ELF-1 (cell line): Measurements from ENCODE around the gene COL8A1.
"Not testable (repeated sequence)": the region's sequence is repeated elsewhere in the genome, so short reads cannot be mapped to it uniquely, and the experiment has no call there.

Source experiments
- DNase-seq: peaks from one replicate; pipeline ENCODE4 v3.0.0-alpha.2; 2016; ENCODE audit warnings: low read depth, low spot score

Gene COL8A1

DNA sequence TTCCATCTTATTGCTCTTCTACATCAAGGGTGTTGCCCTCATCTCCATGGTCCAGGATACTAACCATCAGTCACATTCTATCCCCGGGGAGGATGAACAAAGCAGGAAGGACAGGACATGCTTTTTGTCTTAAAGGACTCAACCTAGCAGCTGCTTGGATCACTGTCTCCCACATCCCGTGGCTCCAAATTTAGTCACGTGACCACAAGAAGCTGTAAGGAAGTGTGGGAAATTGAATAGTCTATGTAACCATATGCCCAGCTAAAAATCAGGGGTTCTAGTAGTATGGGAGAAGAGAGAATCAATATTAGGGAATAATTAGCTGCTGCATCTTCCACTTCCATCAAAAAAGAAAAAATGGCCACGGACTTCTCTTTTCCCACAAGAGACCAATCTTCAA, 161.0 kb downstream of the COL8A1 start:
- no peak for DNase-seq

DNA sequence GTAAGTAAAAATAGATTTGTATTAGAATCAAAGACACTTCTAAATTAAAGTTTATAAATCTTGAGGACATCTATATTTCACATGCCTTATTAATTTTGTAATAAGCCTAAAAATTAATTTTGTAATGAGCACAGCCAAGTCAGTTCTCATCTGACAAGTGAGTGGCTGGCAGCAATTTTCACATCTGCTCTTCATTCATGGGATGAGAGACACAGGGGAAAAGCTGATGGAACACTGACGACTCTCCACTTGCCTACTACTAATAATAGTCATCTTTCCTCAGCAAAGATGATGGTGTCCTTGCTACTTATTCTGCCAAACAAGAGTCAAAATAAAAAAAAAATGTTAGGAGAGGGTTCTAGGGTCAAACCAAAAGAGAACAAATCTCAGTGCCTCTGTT, 164.9 kb downstream of the COL8A1 start:
- no peak for DNase-seq

DNA sequence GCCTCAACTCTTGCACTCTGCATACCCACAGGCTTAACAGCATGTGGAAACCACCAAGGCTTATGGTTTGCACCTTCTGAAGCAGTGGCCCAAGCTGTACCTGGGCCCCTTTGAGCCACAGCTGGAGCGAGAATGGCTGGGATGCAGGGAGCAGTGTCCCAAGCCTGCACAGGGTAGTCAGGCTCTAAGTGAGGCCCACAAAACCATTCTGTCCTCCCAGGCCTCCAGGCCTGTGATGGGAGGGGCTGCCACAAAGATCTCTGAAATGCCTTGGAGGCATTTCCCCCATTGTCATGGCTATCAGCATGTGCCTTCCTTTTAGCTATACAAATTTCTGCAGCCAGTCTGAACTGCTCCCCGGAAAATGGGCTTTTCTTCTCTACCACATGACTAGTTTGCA, 166.8 kb downstream of the COL8A1 start:
- DNase-seq, result no peak

DNA sequence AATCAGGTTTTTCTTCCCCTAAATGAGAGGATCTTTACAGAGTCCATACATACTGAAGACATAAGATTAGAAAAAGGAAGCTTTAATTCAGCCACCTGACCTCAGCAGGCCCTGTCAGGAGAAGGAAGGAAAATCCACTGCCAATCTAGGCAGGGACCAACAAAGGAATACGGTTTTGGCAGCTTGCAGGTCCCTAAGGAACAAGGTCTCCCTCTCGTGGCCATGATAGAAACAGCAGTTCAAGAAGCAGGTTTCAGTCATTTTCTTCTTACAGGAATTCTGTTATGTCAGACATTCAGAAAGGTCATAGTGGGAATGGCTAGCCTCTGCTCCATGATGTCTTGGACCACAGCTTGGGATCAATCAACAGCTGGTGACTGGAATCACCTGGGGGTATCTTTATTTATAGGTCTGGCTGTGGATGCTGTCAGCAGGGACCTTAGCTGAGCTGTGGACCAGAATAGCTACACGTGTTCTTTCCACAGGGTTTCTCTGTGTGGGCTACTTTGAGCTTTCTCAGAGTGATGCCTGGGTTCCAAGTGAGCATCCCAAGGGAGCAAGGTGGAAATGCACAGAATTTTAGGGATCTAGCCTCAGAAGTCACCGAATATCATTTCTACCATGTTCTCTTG, 169.9 kb downstream of the COL8A1 start:
- peak; percentile 74 for DNase-seq

DNA sequence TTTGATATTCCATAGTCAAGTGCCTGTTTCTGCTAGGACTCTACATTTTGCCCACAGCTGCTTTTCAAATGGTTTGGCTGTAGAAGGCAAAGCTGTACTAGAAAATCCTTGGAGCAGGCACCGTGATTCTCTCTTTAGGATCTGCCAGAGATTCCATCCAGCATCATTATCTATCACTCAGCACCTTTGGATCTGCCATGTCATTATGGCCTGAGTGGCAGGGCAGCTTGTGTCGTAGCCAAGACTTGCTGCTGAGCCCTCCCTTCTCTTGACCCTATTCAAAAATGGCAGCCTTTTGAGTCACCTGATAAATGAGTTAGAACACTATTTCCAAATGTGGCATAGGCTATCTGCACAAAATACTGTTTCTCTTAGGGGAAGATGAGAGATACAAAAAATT, 171.2 kb downstream of the COL8A1 start:
- DNase-seq, result no peak

DNA sequence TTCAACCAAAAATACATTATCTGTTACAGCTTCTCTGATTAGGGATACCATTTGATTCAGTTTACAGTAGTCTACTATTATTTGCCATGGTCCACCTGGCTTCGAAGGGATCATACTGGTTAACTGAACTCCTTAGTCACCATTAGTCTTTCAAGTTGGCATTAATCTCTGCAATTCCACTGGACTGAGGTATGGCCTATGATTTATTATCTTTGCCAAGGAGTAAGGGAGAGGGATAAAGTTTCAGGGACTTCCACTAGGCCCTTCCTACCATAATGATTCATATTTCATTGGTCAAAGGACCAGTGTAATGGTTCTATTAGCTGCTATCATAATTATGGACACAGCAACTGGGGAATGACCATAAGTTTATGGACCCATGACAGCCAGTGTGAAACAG, 172.0 kb downstream of the COL8A1 start:
- DNase-seq, result no peak

DNA sequence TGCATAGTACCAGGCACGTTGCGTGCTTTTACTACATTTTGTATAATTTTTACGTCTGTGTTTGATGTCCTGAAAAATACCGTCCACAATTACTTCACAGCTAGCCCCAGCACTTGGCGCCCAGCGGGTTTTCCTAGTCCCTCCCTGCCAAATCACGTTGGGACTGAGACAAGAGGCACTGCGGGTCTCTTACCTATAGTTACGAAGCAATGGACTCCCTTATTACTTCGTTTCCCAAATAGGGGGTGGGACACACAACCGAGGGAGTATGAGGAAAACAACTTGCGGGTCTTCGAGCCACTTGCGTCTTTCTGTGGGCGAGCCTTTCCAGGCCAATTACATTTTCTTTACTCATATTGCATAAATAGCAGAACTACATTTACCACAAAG, 178.6 kb downstream of the COL8A1 start:
- no peak for DNase-seq

DNA sequence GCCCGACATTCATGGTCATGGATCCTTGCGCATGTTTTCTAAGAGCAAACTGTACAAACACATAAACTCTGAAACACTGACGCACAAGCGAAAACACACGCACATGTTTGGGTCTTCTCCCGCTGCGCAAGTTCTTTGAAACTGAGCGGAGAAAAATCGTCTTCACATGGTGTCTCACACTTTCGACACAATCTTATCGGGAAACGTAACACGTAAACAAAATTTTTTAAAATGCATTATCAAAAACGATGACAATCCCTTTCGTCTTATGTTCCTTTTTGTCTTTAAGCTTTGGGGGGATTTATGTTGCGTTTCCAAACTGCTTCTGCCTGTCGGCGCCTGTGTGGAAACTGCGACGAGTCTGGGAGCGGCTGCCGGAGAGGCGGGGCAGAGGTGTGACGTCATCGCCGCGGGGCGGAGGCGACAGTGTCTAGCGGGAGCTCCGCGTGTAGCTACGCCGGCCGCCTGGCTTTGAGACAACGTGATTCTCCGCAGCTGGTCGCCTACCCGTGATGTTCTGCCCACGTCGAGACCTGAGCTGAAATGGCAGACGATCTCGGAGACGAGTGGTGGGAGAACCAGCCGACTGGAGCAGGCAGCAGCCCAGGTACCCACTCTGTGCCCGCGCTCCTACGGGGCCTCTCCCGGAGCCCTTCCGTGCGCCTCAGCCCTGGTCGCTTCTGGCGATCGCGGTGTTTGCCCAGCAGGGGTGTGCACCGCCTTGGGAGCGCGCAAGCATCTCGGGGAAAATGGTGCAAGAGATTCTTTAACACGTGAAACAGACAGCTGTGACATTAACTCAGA, 179.2 kb downstream of the COL8A1 start, which contains the start of gene CMSS1:
Gene CMSS1, plus strand, starts transcription at position 426 of the 804 bp plus-strand sequence.
- peak; percentile 95 for DNase-seq

DNA sequence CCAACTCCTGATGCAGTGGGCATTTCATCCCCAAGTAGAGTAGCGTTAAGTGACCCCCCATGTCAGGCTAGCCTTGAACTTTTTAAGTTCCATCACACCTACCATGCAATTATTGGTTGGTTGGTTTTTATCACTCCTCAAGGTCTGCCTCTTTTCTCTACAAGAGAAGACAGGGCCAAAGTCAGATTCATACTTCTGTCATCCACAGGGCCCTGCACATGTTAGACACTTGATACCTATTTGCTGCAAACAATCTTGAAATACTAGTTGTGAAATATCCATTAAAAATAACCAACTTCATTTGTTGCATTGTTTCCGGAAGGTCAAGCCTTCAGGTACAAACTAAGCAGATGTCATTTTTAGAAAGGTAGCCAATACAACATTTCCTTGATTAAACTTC, 180.4 kb downstream of the COL8A1 start:
- no peak for DNase-seq

DNA sequence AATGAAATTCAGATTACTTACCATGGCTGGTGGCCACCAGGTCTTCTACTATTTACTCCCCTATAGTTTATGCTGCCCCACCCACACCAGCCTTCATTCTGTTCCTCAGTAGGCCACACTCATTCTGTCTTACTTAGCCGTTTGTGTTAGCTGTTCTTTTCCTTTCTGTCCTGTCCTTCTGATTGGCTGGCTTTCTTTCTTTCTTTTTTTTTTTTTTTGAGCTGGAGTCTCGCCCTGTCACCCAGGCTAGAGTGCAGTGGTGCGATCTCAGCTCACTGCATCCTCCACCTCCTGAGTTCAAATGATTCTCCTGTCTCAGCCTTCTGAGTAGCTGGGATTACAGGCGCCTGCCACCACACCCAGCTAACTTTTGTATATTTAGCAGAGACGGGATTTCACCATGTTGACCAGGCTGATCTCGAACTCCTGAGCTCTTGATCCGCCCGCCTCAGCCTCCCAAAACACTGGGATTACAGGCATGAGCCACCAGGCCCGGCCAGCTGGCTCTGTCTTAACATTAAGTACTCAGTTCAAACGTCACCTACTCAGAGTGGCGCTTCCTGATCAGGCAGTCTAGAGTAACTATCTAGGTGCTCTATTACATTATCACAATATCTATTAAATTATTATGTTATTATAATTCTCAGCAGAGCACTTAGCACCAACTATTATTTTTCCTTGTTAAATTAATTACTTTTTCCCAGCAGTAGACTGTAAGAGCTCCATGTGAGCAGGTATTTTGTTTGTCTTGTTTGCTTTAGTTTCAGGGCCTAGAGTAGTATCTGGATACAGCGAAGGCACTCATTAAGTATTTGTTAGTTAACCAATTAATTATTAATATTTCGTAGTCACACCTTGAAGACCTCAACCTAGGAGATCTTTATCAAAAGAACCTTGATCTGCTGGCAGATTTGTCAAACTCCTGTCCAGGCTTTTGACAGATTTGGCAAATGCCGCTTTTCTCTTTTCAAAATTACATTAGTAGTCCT, 185.6 kb downstream of the COL8A1 start:
- DNase-seq, result peak; percentile 30

DNA sequence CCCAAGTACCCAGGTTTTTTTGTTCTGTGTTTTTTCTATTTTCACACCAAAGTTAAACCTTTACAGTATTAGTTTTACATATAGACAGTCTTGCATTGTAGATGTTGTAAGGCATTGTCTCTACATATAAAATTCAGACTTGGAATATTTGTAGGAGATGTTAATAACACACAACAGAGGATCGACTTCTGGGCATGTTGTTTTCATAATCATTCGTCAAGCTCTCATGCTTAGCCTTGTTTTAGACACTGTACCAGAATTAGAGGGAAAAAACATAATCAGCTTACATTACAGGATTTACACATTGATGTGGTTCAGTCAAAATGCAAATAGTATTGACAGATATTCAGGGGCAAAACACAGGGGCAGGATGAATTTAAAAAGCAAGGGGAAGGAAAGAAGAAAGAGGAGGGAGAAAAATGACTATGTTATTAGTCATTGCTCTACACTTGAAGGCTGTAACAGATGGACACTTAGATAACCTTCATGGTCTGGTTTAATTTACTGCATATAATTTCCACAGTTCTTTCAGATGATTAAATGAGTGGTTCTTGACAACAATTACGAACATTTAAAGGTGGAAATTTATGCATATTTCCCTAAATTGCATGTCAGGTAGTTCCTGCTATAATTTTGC, 186.7 kb downstream of the COL8A1 start:
- no peak for DNase-seq

DNA sequence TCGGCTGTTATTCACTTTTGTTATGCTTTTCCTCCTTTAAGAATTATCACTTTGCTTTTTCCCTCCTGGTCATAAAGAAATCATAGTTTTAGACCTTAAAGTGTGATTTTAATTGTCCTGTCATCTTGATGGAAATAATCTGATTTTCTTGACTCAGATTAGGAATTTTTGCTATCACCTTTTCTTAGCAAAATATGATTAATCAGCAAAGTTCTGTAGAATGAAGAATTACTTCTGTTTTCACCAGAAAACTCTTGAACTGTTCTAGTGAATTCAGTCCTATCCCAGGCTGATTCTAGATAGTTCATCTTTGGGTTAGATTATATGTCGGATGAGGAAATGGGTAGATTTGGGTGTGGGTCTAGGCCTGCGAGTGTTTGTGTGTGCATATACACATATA, 191.4 kb downstream of the COL8A1 start:
- no peak for DNase-seq

DNA sequence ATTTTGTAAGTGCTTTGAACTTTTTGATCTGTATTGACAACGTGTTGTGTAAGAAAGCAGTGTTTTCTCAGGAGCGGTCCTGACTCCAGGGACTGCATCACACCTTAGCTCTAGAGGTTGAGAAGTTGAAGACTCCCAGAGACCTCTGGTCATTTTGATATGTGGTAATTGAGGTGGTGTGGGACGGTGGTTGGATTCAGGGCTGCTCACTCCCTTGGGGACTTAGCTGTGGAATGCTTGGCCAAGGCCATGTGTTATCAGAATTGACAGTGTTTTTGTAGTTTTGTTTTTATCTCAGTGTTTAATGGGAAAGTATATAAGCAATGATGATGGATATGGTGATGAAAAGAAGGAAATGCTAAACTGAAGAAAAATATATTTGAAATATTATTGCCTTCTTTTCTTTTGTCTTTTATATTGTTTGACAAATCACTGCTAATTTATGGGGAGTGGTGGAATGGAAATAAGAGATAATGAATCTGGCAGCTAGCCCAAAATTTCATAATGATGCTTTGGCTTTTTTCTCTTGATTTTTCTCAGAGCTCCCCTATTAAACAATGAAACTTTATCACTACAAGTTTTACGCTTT, 195.3 kb downstream of the COL8A1 start:
- DNase-seq, result no peak

DNA sequence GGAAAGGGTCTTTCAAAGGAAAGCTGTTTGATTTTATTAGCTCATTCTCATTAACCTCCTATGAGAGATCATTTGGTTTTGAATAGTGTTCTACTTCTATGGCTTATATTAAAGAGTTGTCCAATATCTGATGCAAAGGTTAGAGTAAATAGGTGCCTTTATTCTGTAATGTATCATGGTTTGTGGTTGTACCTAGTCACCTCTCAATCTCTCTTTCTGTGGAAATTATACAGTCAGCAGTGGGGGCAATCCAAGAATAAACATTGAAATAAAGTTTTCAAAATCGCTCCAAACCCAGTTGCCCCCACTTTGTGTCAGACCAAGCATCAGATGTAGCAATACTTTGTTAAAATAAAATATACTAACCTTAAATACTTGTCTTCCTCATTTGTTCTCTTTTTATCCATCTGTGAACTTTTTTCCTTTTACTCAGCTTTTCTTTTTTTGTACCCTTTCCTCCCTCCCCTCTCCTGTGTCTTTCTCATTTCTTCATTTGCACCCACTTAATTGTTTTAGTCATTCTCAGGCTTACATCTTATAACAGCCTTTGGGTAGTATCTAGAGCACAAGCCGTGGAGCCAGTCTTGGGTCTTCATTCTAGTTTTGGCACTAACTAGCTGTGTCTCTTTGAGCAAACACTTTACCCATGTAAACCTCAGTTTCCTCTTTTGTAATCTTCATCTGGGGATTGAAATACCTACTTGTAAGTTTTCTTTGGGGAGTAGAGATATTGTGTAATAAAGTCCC, 196.0 kb downstream of the COL8A1 start:
- no peak for DNase-seq

DNA sequence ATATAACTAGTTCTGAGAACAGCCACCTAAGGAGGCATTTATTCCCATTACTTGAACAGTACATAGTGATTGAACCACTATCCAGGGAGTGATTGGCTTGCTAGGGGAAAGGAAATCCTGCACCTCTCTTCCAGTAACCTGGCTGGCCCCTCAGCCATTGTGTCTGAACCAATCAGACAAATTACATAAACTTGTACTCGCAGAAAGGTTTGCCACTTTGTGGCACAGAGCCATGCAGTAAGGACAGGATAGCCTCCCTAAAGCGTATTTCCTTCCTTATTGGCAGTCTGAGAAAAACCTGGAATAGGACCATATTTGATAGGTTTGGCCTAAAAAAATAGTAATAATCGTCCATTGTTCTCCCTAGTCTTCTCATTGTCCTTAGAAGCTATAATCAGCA, 198.3 kb downstream of the COL8A1 start:
- DNase-seq, result no peak

DNA sequence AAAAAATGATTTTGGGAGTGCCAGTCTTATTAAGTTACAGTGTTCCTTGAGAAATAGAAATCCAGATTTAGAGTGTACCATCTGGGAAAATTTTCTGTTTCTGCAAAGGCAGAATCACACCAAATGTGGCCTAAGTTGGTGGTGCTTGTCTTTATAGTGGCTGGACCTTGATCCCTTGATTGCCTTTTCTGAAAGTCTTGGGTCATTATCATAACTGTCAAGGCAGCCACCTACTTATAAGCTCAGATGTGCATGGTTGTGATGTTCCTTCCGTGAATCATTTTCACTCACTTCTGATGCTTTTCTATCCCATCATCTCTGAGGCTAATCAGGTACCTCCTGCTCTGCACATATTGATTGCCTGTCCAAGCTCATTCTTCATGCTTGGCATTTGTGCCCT, 199.3 kb downstream of the COL8A1 start:
- no peak for DNase-seq

DNA sequence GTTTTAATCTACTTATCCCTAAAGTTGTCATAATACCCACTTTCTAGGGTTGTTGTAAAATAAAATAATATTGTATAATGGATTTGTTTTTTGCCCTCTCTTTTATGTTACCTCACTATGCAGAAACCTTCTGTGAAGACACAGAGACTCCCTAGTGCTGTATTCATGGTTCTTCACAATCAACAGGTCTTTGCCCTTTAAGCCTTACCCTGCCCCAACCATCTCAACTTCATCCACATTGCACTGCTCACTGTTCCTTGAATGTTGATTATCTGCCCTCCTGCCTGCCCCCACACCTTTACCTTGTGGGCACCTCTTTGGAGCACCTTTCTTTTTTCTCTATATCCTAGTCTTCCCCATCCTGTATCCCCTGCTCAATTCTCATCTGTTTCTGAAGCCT, 200.4 kb downstream of the COL8A1 start:
- no peak for DNase-seq

DNA sequence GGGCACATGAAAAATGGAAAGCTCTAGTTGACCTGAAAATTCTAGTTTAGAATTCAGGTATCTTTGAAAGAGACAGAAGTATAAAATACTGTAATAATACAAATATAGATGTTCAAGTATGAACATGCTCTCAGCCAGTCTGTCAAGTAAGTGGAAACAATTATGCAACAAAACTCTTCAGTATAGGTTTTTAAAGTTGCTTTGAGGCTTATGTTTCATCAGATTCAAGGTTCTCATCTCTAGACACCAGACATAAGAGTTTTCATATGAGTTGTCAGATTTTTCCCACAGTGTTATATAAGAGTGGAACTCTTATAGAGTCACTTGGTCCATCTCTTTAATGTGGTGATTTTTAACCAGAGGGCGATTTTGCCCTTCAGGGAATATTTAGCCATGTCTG, 201.2 kb downstream of the COL8A1 start:
- DNase-seq, result no peak

DNA sequence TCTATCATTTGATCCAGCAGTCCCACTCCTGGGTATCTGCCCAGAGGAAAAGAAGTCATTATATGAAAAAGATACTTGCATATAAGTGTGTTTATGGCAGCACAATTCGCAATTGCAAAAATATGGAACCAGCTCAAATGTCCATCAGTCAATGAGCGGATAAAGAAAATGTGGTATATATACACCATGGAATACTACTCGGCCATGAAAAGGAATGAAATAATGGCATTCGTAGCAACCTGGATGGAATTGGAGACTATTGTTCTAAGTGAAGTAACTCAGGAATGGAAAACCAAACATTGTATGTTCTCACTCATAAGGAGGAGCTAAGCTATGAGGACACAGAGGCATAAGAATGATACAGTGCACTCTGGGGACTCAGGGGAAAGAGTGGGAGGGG, 203.6 kb downstream of the COL8A1 start:
- DNase-seq, result not testable (repeated sequence)

DNA sequence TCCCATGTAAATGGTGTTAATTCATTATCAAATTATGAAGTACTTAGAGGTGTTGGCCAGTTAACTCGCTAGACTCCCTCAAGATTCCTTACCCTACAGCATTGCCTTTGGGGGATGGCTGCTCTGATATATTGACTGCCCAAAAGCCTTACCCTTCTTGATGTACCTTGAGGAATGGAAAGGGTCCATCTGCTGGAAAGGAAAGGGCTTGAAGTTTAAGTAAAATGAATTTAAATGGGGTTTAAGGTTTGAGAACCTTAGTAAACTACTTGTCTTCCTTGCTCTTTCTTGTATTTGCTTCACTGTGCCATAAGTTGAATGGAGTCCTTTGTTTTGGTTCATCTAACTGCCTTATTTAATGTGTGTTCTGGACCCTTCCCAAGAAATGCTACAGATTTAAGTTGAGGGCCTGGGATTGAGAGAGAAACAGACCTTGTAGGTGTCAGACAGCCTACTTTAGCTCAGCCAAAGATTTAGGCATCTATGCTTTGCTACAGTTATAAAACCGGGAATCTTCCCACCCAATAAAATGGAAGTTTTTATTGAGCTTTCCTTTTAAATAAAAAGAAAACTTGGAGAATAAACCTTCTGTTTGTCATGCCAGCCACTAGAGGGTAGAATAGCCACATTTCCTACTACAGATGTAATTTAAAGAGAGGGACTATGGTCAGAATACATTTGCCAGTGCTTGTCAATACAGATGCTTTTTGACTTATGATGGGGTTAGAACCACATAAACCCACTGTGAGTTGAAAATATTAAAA, 204.6 kb downstream of the COL8A1 start:
- DNase-seq, result no peak
